GM19455 (cell line): ENCODE measurements around the gene HHAT.

Experiments used
- ATAC-seq: cut with Tn5 transposase; IDR thresholded peaks from one replicate; pipeline ENCODE4 v1.9.1; 2021; ENCODE audit not compliant: unreplicated experiment

The HHAT gene

DNA sequence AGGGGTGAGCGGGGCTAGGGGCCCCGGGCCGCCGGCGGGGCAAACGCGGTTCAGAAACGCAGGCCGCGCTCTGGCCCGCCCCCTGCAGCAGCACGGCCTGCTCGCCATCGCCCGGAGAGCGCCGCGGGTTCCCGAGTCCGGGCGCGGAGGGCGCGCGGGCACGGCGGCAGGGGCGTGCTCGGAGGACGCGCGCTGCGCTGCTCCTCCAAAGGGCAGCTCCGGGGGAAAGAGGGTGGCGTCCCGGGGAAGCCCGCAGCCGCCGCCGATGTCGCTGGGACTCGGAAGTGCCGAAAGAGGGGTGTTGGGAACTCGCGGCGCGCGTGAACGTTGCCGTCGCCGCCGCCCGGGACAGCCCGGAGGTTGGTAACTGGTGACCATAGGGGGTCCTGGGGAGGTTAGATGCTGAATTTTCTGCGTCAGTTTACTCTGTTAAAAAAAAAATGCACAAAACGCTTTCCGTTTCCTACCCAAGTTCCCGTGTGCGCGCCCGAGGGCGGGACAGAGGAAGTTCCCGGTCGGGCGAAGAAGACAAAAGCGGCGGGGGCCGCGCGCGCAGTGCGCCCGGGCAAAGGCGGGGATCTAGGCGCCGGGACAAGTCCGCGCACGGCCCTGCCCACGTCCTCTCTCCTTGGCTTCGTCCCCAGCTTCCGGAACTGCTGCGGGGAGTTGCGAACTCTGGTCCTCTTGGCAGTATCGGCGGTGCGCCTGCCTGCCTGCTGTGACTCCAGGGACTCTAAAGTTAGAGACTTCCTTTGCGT, at the start of gene HHAT:
HHAT (plus strand) TSS at position 157 of the 758 bp plus-strand sequence. CDS start 20,074 bp downstream, outside the sequence.
- peak; percentile 62 for ATAC-seq

DNA sequence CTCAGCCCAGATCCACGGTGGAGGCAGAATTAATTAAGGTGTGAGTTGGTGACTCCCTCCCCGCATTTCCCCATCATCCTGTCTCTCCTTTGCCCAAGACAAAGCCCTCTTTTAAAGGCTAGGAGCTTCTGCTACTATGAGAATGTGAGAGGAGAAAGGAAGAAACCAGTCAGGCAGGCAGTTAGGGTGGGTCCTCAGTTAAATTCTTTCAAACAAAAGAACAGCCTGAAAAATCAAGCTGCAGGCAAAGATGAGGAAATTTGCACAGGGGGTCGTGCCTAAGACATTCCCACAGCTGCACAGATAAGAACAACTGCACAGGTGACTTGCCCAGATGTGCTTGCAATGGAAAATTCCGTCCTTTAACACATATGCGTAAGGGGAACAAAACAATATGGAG, 48.5 kb upstream of the HHAT start:
- no peak for ATAC-seq

DNA sequence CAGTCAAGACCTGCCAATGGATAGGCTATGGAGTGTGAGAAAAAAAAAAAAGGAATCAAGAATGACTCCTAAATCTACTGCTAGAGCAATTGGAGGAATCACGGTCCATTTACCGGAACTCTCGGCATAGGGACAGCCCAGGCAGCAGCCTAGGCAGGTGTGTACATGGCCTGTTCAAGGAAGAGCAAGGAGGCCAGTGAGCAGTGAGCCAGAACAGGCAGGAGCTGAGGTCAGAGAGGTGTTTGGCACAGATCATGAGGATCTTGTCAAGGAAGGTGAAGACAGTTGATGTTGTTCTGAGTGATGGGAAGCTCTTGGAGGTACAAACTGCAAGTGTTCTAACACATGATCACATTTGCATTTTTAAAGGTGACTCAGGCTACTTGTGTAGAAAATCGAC, 40.6 kb upstream of the HHAT start:
- ATAC-seq: no peak

DNA sequence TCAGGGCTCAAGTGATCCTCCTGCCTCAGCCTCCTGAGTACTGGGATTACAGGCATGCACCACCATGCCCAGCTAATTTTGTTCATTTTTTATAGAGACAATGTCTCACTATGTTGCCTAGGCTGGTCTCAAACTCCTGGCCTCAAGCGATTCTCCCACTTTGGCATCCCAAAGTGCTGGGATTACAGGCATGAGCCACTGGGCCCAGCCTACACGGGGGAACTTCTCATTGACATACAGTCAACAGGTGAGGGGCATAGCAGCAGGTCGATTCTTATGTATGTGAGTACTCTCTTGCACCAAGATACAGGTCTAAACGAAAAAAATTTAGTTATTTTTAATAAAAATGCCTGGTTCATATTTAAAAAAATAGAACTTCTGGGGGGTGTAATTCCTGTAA, 39.5 kb upstream of the HHAT start:
- no peak for ATAC-seq

DNA sequence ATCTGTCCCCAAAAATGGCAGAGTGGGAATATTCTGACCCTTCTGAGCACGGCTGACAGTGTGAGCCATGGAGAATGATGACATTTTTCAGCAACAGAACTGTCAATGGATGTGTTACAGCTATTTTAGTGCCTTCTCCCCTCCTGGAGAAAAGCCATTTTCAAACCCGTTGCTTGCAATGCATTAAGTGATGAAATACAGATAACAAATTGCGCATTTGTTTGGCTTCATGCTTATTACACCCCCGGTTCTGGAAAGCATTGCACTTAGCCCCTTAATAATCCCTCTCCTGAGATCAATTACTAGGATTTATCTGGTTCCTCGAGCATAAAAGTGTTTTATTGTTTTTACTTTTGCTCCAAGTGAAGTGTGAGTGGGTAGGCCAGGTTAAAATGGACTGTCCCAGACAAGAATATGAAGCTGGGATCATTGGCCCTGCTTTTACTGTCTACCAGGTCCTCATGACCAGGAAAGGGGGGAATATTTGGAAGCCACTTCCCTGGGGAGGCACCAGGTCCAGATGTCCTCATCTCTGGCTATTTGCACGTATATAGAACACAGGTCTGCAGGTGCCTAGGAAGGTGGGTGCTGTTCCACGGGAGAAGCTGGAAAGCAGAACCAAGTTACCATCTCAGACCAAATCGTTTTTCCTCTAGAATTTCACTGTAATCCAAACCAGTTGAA, 37.5 kb upstream of the HHAT start:
- ATAC-seq: no peak

DNA sequence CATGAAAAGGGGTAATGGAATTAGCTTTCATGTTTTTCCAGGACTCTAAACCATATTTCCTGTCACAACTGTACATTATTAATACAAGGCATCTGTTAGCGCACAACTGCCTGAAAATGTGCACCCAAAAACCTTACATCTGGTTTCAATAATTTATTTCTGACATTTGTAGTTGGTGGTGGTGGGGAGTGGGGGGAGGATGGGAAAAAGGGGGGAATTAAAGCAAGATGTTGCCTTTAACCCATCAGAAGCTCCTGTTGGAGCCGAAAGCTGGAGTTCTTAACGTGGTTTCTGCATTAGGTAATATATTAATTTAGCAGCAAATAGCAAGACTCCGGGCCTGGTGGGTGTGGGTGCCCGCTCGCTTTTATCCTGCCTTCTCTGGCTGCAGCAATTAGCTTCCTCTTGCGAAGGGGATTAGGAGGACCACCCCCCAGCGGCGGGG, 36.9 kb upstream of the HHAT start:
- ATAC-seq: no peak

DNA sequence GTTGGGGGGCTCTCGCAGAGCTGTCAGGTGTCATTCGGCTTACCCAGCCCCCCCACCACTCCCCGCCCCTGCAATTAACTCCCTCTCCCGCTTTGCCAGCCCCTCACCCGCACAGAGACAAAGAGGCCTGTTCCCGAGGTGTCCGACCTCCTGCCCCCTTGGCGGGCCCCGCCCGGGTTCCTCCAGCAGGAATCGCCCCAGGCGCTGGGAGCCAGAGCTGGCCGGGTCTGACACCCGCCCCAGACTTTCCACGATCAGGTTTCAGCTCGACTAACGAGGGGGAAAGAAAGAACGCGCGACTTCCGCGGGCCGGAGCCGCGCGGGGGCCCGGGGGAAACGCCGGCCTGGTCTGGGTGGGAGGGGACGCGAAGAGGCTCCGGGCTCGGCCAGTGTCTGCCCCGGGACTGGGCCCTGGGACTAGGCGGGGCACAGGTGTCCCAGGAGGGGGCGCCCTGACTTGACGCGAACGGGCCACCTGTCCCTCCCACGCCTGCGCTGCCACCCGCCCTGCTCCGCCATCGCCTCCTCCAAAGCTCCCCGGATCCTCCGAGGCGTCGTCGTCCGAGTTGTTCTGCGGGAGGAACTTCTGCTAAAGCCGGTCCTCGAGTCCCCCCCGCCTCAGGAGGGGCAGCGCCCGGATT, 36.4 kb upstream of the HHAT start:
- ATAC-seq: peak; percentile 67

DNA sequence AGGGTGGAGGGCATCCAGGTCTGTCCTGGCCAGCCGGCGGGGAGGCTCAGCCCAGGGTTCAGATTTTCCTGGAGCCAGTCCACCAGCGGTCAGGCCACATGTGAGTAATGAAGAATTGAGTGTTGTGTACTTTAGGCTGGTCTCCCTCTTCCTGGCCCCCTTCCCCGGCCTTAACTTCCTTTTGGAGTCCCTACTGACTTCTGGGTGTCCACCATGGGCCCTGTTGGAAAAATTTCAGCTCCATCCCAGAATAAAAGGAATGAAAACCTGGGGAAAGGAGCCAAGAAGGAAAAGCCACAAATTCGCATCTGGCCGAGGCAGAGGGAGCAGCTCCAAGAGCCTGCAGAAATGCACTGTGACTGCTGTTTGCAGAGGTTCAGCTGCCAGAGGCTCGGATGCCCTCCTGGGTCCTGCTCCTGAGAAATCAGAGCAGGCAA, 35.5 kb upstream of the HHAT start:
- no peak for ATAC-seq

DNA sequence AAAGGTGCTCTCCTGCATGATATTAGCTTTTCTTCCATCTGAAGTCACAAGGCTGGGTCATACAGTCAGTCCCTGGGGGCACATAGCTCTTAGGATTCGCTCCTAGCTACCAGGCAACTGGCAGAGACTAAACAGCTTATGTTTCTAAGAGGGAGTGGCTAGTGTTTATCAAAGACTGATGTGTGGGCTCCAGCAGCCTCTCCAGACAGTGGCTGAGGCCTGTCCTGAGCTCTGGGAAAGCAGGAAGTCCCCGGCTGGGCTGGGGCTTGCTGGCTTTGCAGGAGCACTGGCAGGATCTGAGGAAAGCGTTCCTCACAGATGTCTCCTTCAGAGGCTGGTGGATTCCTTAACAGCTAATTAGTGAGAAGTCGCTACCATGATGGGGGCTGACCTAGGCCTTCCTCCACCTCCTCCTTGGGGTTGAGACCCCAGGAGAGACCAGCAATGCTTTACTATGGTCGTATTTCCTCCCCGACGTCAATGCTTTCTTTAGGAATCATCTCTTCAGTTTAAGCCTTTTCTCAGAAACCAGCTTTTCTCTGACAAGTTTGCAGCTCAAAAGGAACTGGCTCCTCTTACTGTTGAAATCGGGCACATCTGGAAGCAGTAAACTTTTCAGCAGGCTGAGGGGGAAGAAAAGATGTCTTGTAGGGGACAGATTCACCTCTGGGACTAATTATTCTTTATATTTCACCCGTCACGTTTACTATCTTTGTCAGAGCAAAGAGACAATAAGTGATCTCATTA, 33.5 kb upstream of the HHAT start:
- no peak for ATAC-seq

DNA sequence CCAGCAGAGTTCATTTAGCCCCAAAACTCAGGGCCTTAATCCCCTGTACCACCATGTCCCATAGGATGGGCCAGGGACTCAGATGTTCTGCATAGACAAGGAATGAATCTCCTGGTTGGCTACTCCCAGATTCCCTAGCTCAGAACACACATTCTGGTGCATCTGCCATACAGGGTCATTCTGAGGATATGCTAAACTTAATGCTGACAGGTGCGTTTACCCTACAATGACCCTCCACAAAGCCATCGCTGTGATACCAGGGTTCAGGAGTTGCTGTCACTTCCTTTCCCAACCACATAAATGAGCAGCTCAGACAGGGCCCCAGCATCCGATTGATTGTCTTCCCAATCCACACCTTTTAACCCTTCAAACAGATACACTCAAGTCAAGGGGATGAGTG, 32.0 kb upstream of the HHAT start:
- ATAC-seq: no peak

DNA sequence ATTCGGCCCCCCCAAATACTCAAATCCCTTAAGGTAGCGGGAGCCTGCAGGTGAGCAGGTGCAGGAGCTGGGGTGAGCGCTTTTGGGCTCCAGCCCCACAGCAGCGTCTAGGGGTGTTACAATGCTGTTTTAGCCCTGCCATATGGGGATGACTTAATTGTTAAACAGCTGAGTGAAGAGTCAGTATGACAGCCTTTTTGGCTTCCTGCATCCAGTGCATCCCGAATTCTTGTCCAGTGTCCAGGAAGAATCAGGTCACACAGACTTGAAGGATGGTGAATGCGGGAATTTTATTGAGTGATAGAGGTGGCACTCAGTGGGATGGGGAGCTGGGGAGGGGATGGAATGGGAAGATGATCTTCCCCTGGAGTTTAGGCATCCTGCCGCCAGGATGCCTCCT, 30.4 kb upstream of the HHAT start:
- ATAC-seq: no peak

DNA sequence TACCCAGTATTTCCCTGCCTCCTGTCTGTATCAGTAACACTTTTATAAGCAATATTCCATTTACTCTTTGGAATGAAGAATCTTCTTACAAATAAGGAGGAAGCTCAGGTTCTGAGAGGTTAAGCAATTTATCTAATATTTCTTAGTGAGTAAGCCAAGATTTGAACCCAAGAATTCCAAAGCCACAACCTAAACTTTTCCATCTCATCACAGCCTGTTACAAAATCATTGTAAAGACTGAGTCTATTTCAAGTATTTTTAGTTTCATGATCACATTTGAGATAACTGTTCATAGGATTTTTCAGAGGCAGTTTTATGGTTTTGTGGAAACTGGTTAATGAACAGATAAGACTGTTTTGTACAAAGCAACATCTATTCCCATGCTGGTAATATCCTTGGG, 29.8 kb upstream of the HHAT start:
- no peak for ATAC-seq

DNA sequence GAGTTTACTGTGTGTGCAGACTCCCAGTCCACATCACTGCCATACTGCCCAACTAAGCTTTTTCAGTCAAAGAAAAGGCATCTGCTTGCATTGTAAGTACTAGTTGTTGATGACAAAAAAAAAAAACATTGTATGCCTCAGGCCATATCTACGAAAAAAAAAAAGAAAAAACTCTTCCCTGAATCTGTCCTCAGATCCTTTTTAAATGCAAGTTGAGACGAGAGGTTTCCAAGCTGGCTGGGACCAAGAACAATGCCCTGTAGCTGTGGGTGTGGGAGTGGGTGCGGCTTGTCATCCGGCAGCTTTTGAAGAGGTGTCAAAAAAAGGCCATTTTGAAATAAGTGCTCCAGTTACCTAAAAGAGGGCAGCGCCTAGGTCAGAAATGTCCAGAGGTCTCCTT, 29.2 kb upstream of the HHAT start:
- ATAC-seq: no peak

DNA sequence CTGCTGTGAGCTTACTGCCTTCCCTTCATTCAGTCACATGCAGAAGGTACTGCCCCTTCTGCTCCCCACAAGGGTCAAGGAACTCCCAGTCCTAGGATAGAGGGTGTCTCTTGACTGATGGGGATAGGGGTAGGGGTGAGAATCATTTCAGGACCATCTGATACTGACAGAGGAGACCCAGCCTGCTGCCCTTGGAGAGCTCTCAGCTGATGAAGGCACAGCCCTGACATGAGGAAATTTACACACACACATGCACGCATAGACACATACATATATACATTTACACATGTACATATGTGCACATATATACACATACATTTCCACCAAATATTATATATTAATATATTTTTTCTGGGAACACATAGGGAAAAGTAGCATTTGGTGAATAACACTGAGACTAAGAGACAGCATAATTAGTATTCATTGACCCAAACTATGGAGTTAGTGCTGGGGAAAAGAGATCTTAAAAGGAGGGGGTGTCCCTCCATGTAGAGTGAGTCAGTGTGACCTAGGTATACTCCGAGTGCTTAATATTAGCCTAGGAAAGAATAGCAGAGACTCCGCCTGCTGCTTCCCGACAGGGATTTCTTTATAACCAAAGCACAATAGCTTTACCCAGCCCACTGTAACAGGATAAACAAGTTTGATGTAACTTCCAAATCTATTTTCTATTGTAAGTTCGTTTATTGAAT, 27.6 kb upstream of the HHAT start:
- no peak for ATAC-seq

DNA sequence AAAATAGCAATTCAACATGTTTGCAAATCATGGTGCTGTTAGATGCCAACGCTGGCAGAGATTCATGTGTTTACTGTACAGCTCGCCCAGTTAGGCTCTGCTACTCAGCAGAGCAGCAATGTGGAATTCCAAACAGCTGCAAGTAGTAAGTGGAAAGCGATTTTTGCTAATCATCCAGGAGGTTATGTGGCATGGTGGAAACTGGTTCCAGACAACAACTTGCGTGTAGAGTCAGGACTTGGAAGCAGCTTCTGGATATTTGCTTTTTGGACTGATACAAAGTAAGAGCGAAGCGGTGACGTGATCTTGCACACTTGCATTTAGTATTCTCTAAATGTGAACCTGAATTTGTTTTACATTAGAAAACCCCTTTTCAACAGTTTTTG, 27.1 kb upstream of the HHAT start:
- ATAC-seq: no peak

DNA sequence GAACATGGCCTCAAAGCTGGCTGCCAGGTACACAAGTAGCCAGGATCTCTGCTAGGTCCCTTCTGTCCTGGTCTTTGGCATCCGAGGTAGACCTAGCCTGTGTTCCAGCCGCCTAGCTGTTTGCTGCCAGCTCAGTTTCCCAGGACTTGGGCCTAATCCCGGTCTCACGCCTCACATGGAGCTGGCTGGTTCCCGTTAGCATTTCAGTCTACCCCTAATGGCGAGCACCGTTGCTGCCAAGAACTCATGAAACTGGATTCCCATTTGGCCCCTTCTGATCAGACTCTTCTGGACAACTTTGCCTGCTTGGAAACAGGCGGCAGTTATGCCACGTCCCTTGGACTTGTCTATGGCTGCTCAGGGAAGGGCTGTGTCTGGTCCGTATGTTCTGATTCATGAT, 26.2 kb upstream of the HHAT start:
- ATAC-seq: no peak

DNA sequence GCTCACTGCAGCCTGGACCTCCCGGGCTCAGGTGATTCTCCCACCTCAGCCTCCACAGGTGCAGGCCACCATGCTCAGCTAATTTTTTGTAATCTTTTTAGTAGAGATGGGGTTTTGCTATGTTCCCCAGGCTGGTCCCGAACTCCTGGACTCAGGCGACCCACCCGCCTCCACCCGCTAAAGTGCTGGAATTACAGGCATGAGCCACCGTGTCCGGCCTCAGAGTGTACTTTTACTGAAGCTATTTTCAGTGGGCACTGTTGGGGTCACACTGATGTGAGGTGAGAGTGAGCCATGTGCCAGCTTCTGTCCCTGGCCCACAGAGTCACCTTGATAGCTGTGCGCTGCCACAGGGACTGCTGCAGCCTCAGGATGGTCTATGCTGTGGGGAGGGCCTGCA, 25.3 kb upstream of the HHAT start:
- ATAC-seq: no peak

DNA sequence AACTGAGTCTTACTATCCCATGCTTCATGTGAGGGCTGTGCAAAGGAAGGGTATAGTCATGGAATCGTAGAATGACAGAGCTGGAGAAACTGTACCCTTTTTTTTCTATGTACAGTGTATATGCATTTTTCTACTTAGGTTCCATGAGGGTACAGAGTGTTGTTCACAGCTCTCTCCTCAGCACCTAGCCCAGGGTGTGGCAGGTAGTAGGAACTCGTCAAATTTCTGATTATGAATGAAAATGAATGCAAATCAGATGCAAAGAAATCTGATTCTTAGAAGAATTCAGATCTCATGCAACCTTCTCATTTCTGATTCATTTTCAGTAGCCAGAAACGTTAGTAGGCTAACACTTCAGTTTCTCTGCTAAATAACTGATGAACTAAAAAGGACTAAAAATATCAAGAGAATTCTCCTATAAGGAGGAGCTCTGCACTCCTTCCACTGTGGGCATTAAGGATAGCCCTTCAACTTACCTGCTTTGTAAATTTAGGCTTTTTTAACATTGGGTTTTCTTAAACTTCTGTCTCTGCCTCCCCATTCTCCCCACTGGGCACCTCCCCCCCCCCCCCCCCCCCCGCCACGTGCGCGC, 18.0 kb upstream of the HHAT start:
- no peak for ATAC-seq

DNA sequence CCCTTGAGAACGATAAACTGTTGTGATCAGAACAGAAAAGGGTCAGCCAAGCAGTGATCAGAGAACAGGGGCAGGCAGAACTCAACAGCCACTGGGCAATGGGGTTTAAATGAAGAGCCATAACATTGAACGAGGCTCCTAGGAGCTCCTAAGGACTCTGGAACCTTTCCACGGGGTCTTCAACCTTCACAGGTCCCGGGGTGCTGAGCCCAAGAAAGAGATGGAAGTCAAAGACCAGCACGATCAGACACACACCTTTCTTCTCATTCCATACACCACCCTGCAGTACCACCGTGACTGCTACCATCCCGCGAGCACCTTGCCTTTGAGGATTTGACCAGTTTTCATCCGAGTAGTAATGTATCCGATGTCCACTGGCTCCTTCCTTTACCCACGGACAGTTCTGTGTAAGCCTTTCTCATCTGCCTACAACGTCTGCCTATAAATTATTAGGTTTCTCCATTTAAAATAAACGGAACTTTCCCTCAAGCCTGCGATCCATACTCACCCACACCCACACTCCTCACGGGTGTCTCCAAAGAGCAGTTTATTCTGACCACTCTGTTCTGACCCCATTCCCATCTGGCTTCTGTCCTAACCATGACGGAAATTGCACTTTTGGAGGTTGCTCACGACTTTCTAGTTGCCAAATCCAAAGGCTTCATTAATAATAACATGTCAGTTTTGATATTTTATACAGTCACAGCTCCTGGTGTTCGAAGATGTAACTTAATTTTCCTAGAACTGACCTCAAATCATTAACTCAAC, 16.8 kb upstream of the HHAT start:
- no peak for ATAC-seq
